Measurements from ENCODE around the gene ZBTB40. TPM values are rescaled to one million over a fixed set of nuclear protein-coding genes. Genes with fewer than 3 reads are reported as not detected.

Gene ZBTB40
- total and polyA plus RNA-seq, 2 experiments from 2014 or later, result 7.3 to 18.1 TPM

- Histone ChIP-seq H2AFZ (no peak overlapping the region), H3K79me2 (no peaks in the 10 kb centered on the region), H3K27ac (no peak overlapping the region), H3K27me3 (peaks cover 23% of the 10 kb centered on the region), H3K4me1 (ENCODE audit: insufficient read depth) (no peaks in the 10 kb centered on the region), H3K36me3 (replicated peaks; ENCODE audit: insufficient read depth, low read depth) (no peaks in the 10 kb centered on the region), H3K4me3 (no peak overlapping the region), H3K9me3 (ENCODE audit: low read depth) (no peaks in the 10 kb centered on the region), H4K20me1 (ENCODE audit: insufficient read depth, poor library complexity, severe bottlenecking) (no peaks in the 10 kb centered on the region), H3K9me2 (replicated peaks; ENCODE audit: insufficient read depth) (no peaks in the 10 kb centered on the region), H3K4me2 (no peak overlapping the region)
- TF ChIP-seq EZH2phosphoT487 (IDR thresholded peaks at IDR 0.05; ENCODE audit: low read depth, severe bottlenecking, unreplicated experiment) (no peak), CTCF (IDR thresholded peaks at IDR 0.05; ENCODE audit: poor library complexity) (no peak), EZH2 (IDR thresholded peaks at IDR 0.05; ENCODE audit: borderline replicate concordance) (no peak)
- WGBS (ENCODE audit: low lambda C conversion rate, missing lambda C conversion rate), result 89% methylated on average over 8 of the region's 8 CpGs
- no peak for DNase-seq (ENCODE audit: low spot score)
Observed at GRCh38 chr1:22553991-22554522, 102.4 kb downstream of the ZBTB40 start.

GRCh38 chr1:22555371-22555656 lies 103.7 kb downstream of the ZBTB40 start:
- Histone ChIP-seq H3K4me2 (no peak overlapping the region), H3K27me3 (peaks cover 36% of the 10 kb centered on the region), H3K27ac (no peak overlapping the region), H4K20me1 (ENCODE audit: insufficient read depth, poor library complexity, severe bottlenecking) (no peaks in the 10 kb centered on the region), H3K4me1 (ENCODE audit: insufficient read depth) (no peaks in the 10 kb centered on the region), H3K79me2 (no peaks in the 10 kb centered on the region), H2AFZ (no peak overlapping the region), H3K9me2 (replicated peaks; ENCODE audit: insufficient read depth) (no peaks in the 10 kb centered on the region), H3K36me3 (replicated peaks; ENCODE audit: insufficient read depth, low read depth) (no peaks in the 10 kb centered on the region), H3K9me3 (ENCODE audit: low read depth) (no peaks in the 10 kb centered on the region), H3K4me3 (no peak overlapping the region)
- no peak for TF ChIP-seq CTCF (IDR thresholded peaks at IDR 0.05; ENCODE audit: poor library complexity)
- TF ChIP-seq EZH2phosphoT487 (IDR thresholded peaks at IDR 0.05; ENCODE audit: low read depth, severe bottlenecking, unreplicated experiment), result no peak
- no peak for TF ChIP-seq EZH2 (IDR thresholded peaks at IDR 0.05; ENCODE audit: borderline replicate concordance)
- 79% methylated on average over 3 of the region's 3 CpGs for WGBS (ENCODE audit: low lambda C conversion rate, missing lambda C conversion rate)
- DNase-seq (ENCODE audit: low spot score), result no peak

GRCh38 chr1:22556391-22557104 lies 104.9 kb downstream of the ZBTB40 start:
- Histone ChIP-seq H3K4me1 (ENCODE audit: insufficient read depth) (no peaks in the 10 kb centered on the region), H3K27me3 (peaks cover 48% of the 10 kb centered on the region), H3K4me2 (no peak overlapping the region), H3K4me3 (no peak overlapping the region), H3K36me3 (replicated peaks; ENCODE audit: insufficient read depth, low read depth) (no peaks in the 10 kb centered on the region), H2AFZ (no peak overlapping the region), H3K27ac (no peak overlapping the region), H3K79me2 (no peaks in the 10 kb centered on the region), H3K9me2 (replicated peaks; ENCODE audit: insufficient read depth) (no peaks in the 10 kb centered on the region), H4K20me1 (ENCODE audit: insufficient read depth, poor library complexity, severe bottlenecking) (no peaks in the 10 kb centered on the region), H3K9me3 (ENCODE audit: low read depth) (no peaks in the 10 kb centered on the region)
- 45% methylated on average over 12 of the region's 13 CpGs for WGBS (ENCODE audit: low lambda C conversion rate, missing lambda C conversion rate)
- TF ChIP-seq EZH2 (IDR thresholded peaks at IDR 0.05; ENCODE audit: borderline replicate concordance) (no peak), CTCF (IDR thresholded peaks at IDR 0.05; ENCODE audit: poor library complexity) (no peak), EZH2phosphoT487 (IDR thresholded peaks at IDR 0.05; ENCODE audit: low read depth, severe bottlenecking, unreplicated experiment) (no peak)
- DNase-seq (ENCODE audit: low spot score), result no peak

All from hepatocyte (in vitro differentiated cells).